Brain microvascular endothelial cell (primary cell): Measurements from ENCODE around the gene IGFN1.

Experiments used
- DNase-seq: peaks from one replicate; pipeline ENCODE4 v3.0.0-alpha.2; 2020
- H3K27ac ChIP-seq: fragments of 250-450 bp; sonication (Bioruptor Pico); 2 replicates; pipeline ENCODE4 v1.5.1; 2020; ENCODE audit warnings: mild to moderate bottlenecking, moderate library complexity
- H3K27me3 ChIP-seq: fragments of 250-450 bp; sonication (Bioruptor Pico); replicated peaks from 2 replicates; pipeline ENCODE4 v1.5.1; 2020; ENCODE audit warnings: mild to moderate bottlenecking
- H3K36me3 ChIP-seq: fragments of 250-450 bp; sonication (Bioruptor Pico); replicated peaks from 2 replicates; pipeline ENCODE4 v1.5.1; 2020; ENCODE audit warnings: mild to moderate bottlenecking
- H3K4me3 ChIP-seq: 2 replicates; pipeline ENCODE4 v1.5.1; 2011; ENCODE audit warnings: low read depth, mild to moderate bottlenecking, control low read depth, low read length, moderate library complexity
- in situ Hi-C: cut with HindIII; loops from 2 replicates; pipeline ENCODE4 v1.10.0; 2017; ENCODE audit warnings: low sequenced_read_pairs, low pct_ligation_motif_present
- TF ChIP-seq, protein P1 (sequence below): IDR thresholded peaks from 2 replicates; pipeline ENCODE4 v1.5.1; 2011; ENCODE audit warnings: low read depth, mild to moderate bottlenecking, moderate library complexity, low read length, control low read depth, inconsistent platforms; ENCODE audit errors: missing control alignments

Gene IGFN1

DNA sequence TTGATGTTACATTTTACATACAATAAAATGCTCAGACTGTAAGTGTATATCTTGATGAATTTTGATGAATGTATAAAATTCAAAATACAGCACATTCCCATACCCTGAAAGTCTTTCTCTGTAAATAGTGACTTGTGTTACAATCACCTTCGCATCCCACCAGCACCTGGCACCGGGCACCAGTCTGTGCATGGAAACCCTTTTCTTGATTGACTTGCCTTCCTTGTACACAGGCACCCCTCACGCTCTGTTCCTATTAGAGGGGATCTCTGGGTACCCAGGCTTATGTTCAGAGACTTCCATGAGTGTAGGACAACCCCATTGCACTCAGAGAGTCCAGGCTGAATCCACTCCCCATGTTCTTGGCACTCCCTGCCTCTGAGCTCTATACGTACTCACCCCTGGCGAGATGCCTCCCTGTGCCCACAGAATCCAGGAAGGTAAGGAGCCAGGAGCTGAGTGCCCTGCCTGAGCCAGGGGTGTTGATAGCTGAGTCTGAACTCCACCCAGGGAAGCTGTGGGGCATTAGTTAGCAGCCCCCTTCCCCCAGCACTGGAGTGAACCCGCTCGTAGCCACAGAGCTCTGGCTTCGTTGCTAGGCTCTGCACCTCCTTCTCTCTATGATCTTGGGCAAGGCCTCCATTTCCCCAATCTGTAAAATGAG, 70.2 kb downstream of the IGFN1 start:
- Histone ChIP-seq H3K27ac (no peak overlapping the region), H3K4me3 (no peak overlapping the region), H3K27me3 (no peaks in the 10 kb centered on the region), H3K36me3 (no peaks in the 10 kb centered on the region)
- in situ Hi-C loops, result no loop called here
- DNase-seq, result no peak
- TF ChIP-seq, protein P1, sequence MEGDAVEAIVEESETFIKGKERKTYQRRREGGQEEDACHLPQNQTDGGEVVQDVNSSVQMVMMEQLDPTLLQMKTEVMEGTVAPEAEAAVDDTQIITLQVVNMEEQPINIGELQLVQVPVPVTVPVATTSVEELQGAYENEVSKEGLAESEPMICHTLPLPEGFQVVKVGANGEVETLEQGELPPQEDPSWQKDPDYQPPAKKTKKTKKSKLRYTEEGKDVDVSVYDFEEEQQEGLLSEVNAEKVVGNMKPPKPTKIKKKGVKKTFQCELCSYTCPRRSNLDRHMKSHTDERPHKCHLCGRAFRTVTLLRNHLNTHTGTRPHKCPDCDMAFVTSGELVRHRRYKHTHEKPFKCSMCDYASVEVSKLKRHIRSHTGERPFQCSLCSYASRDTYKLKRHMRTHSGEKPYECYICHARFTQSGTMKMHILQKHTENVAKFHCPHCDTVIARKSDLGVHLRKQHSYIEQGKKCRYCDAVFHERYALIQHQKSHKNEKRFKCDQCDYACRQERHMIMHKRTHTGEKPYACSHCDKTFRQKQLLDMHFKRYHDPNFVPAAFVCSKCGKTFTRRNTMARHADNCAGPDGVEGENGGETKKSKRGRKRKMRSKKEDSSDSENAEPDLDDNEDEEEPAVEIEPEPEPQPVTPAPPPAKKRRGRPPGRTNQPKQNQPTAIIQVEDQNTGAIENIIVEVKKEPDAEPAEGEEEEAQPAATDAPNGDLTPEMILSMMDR, result no peak

DNA sequence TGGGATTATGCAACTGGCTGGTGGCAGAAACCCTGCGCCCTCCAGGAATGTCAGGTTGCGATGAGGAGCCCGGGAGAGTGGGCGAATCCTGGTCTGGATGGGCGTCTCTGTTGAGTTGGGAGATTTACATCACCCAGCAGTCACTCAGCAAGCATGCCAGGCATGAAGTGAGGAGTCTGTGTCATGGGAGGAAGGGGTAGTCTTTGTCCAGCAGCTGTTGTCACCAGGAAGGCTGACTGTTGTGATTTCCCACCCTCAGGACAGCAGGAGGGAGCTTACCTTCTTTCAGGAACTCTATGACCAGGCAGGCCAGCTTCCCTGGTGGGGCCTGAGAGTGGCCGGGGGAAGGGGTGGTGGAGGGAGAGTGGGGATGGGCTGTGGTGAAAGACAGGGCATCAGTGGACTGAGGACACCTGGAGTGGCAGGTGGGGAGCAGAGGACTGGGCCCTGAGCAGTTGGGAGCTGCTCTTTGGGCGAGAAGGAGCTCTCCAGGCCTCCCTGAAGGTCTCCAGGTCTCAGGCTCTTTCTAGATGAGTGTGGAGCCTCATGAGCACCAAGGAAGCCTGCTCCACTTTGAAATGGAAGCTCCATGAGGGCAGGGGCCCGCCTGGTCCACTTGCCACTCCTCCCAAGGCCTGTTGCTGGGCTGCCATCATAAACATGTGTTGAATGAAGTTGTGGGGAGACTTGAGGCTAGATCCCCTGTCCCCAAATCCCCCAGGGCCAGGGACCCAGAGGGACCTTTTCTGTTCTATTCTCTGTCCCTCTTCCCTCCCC, 71.3 kb downstream of the IGFN1 start:
- Histone ChIP-seq H3K4me3 (no peak overlapping the region), H3K27ac (no peak overlapping the region), H3K36me3 (no peaks in the 10 kb centered on the region), H3K27me3 (no peaks in the 10 kb centered on the region)
- DNase-seq, result no peak
- in situ Hi-C loops, result no loop called here
- TF ChIP-seq, protein P1, result no peak

DNA sequence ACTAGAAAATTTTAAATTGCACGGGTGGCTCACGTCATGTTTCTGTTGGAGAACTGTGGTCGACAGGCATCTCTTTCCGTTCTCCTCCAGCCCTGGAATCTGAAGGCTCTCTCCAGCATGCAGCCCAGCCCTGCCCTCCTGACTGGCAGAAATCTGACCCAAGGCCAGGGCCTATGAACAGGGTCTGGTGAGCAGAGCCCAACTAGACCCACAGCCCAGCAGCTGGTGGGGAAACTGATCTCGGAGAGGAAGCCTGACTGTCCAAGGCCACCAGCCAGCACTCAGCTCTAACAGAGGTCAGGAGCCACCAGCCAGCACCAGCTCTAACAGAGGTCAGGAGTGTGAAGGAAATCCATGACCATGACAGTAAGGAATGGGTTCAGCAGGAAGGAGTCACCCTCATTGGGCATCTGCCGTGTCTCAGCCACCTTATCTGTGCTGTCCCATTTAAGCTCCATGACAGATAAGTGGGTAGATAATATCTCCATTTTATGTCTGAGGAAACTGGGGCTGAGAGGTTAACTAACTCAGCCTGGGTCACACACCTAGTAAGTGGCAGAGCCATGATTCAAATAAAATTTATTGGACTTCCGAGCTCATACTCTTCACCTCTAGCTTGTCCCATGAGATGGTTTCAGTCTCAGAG, 72.5 kb downstream of the IGFN1 start:
- no peak for DNase-seq
- H3K36me3 ChIP-seq, result no peaks in the 10 kb centered on the region

DNA sequence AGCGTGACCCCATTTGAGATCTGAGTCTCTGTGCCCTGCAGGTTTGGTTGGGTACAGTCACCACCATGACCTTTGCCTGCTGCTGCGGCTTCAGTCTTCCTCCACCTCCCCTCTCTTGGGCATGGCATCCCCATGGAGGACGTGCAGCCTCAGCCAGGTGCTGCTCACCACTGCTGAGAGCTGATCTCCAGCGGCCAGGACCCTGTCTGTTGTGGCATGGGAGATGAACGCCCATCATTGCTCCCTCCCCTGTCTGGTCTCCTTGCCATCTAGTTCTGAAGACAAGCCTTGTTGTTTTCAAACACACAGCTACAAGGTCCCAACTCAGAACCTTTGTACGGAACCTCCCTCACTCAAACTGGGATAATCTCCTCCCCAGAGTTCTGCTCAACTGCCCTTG, 73.4 kb downstream of the IGFN1 start:
- no peaks in the 10 kb centered on the region for H3K36me3 ChIP-seq
- in situ Hi-C loops, result no loop called here
- H3K4me3 ChIP-seq, result no peak overlapping the region
- H3K27ac ChIP-seq, result no peak overlapping the region
- TF ChIP-seq, protein P1, result no peak
- H3K27me3 ChIP-seq, result no peaks in the 10 kb centered on the region
- DNase-seq, result no peak

More for the DNA sequence above, 72.5 kb downstream of the IGFN1 start:
- H3K4me3 ChIP-seq, result no peak overlapping the region
- in situ Hi-C loops, result no loop called here
- H3K27ac ChIP-seq, result no peak overlapping the region
- TF ChIP-seq, protein P1, result no peak
- H3K27me3 ChIP-seq, result no peaks in the 10 kb centered on the region

DNA sequence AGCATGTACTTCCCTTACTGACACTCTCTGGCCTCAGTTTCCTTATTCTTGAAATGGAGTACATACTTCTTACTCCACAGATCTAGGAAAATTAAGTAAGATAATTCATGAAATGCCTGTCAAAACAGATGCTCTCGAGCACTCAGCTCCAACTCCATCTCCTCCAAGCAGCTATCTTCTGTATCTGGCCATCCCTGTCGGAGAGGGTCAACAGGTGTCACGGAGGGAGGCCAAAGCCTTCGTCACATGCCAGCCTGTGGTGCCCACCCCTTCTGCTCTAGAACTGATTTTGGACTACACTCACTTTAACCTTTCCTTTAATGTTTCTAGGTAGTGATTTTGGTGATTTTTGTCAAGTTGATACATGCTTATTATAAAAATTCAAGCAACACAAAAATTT, 73.9 kb downstream of the IGFN1 start:
- in situ Hi-C loops, result no loop called here
- Histone ChIP-seq H3K27ac (no peak overlapping the region), H3K4me3 (no peak overlapping the region), H3K27me3 (no peaks in the 10 kb centered on the region), H3K36me3 (no peaks in the 10 kb centered on the region)
- no peak for DNase-seq
- TF ChIP-seq, protein P1, result no peak
